HEK293 (cell line): ENCODE data around the gene TNFRSF6B.

ENCODE experiments used
- HOXC10 ChIP-seq: sonication (generic); formaldehyde crosslinking; IDR thresholded peaks from 2 replicates; pipeline ENCODE4 v1.8.1; 2023; ENCODE audit warnings: mild to moderate bottlenecking, missing genetic modification reagents
- KLF16 ChIP-seq: fragments of 450-650 bp; formaldehyde crosslinking; IDR thresholded peaks from 2 replicates; pipeline ENCODE4 v1.5.1; 2017; ENCODE audit warnings: missing biosample characterization, missing genetic modification characterization
- KLF17 ChIP-seq: fragments of 450-650 bp; formaldehyde crosslinking; IDR thresholded peaks from 2 replicates; pipeline ENCODE4 v1.5.1; 2016; ENCODE audit warnings: missing biosample characterization, missing genetic modification characterization
- REPIN1 ChIP-seq: fragments of 450-650 bp; formaldehyde crosslinking; IDR thresholded peaks from 2 replicates; pipeline ENCODE4 v1.5.1; 2017; ENCODE audit warnings: missing biosample characterization, missing genetic modification characterization, low read depth
- REST ChIP-seq: fragments of 450-650 bp; formaldehyde crosslinking; IDR thresholded peaks from 2 replicates; pipeline ENCODE4 v1.5.1; 2016; ENCODE audit warnings: missing biosample characterization, missing genetic modification characterization
- SP3 ChIP-seq: fragments of 450-650 bp; formaldehyde crosslinking; IDR thresholded peaks from 2 replicates; pipeline ENCODE4 v1.5.1; 2016; ENCODE audit warnings: missing biosample characterization, missing genetic modification characterization
- ZBTB10 ChIP-seq: fragments of 450-650 bp; formaldehyde crosslinking; IDR thresholded peaks from 2 replicates; pipeline ENCODE4 v1.5.1; 2016; ENCODE audit warnings: missing biosample characterization, missing genetic modification characterization
- ZNF138 ChIP-seq: fragments of 450-650 bp; formaldehyde crosslinking; IDR thresholded peaks from 2 replicates; pipeline ENCODE4 v1.5.1; 2016; ENCODE audit warnings: missing biosample characterization, missing genetic modification characterization, borderline replicate concordance
- ZNF140 ChIP-seq: fragments of 450-650 bp; formaldehyde crosslinking; IDR thresholded peaks from 2 replicates; pipeline ENCODE4 v1.5.1; 2016; ENCODE audit warnings: missing biosample characterization, missing genetic modification characterization
- ZNF155 ChIP-seq: fragments of 450-650 bp; formaldehyde crosslinking; IDR thresholded peaks from 2 replicates; pipeline ENCODE4 v1.5.1; 2016; ENCODE audit warnings: missing biosample characterization, missing genetic modification characterization
- ZNF169 ChIP-seq: fragments of 450-650 bp; formaldehyde crosslinking; IDR thresholded peaks from 2 replicates; pipeline ENCODE4 v1.5.1; 2016; ENCODE audit warnings: missing biosample characterization, missing genetic modification characterization
- ZNF184 ChIP-seq: fragments of 450-650 bp; IDR thresholded peaks from 2 replicates; pipeline ENCODE4 v1.5.1; 2018; ENCODE audit warnings: missing biosample characterization, mild to moderate bottlenecking, missing genetic modification characterization
- ZNF19 ChIP-seq: fragments of 450-650 bp; formaldehyde crosslinking; IDR thresholded peaks from 2 replicates; pipeline ENCODE4; 2016; ENCODE audit warnings: missing biosample characterization, missing genetic modification characterization, low read depth
- ZNF23 ChIP-seq: fragments of 450-650 bp; formaldehyde crosslinking; IDR thresholded peaks from 2 replicates; pipeline ENCODE4 v1.5.1; 2016; ENCODE audit warnings: missing biosample characterization, missing genetic modification characterization, borderline replicate concordance
- ZNF24 ChIP-seq: fragments of 450-650 bp; formaldehyde crosslinking; IDR thresholded peaks from 2 replicates; pipeline ENCODE4 v1.5.1; 2016; ENCODE audit warnings: missing biosample characterization, missing genetic modification characterization
- ZNF248 ChIP-seq: fragments of 450-650 bp; formaldehyde crosslinking; IDR thresholded peaks from 2 replicates; pipeline ENCODE4 v1.5.1; 2017; ENCODE audit warnings: missing biosample characterization, missing genetic modification characterization
- ZNF350 ChIP-seq: fragments of 450-650 bp; formaldehyde crosslinking; IDR thresholded peaks from 2 replicates; pipeline ENCODE4 v1.5.0; 2017; ENCODE audit warnings: missing biosample characterization, mild to moderate bottlenecking, missing genetic modification characterization
- ZNF416 ChIP-seq: fragments of 450-650 bp; formaldehyde crosslinking; IDR thresholded peaks from 2 replicates; pipeline ENCODE4 v1.5.1; 2016; ENCODE audit warnings: missing biosample characterization, missing genetic modification characterization
- ZNF501 ChIP-seq: fragments of 450-650 bp; formaldehyde crosslinking; IDR thresholded peaks from 2 replicates; pipeline ENCODE4 v1.5.1; 2016; ENCODE audit warnings: missing biosample characterization, missing genetic modification characterization
- ZNF510 ChIP-seq: fragments of 450-650 bp; formaldehyde crosslinking; IDR thresholded peaks from 2 replicates; pipeline ENCODE4 v1.5.1; 2018; ENCODE audit warnings: mild to moderate bottlenecking, missing genetic modification characterization, missing biosample characterization; ENCODE audit not compliant: insufficient replicate concordance
- ZNF548 ChIP-seq: fragments of 450-650 bp; formaldehyde crosslinking; IDR thresholded peaks from 2 replicates; pipeline ENCODE4 v1.5.1; 2016; ENCODE audit warnings: missing biosample characterization, missing genetic modification characterization
- ZNF596 ChIP-seq: fragments of 450-650 bp; IDR thresholded peaks from 2 replicates; pipeline ENCODE4 v1.5.0; 2018; ENCODE audit warnings: missing biosample characterization, mild to moderate bottlenecking, missing genetic modification characterization, moderate library complexity
- ZNF654 ChIP-seq: fragments of 450-650 bp; formaldehyde crosslinking; IDR thresholded peaks from 2 replicates; pipeline ENCODE4 v1.5.1; 2016; ENCODE audit warnings: low read depth, missing biosample characterization, missing genetic modification characterization
- ZNF658 ChIP-seq: fragments of 450-650 bp; formaldehyde crosslinking; IDR thresholded peaks from 2 replicates; pipeline ENCODE4; 2016; ENCODE audit warnings: missing biosample characterization, missing genetic modification characterization
- ZNF660 ChIP-seq: fragments of 450-650 bp; IDR thresholded peaks from 2 replicates; pipeline ENCODE4 v1.5.1; 2018; ENCODE audit warnings: missing biosample characterization, mild to moderate bottlenecking, missing genetic modification characterization
- ZNF704 ChIP-seq: fragments of 450-650 bp; formaldehyde crosslinking; IDR thresholded peaks from 2 replicates; pipeline ENCODE4 v1.5.1; 2016; ENCODE audit warnings: missing biosample characterization, missing genetic modification characterization
- ZSCAN23 ChIP-seq: fragments of 450-650 bp; formaldehyde crosslinking; IDR thresholded peaks from 2 replicates; pipeline ENCODE4 v1.5.1; 2016; ENCODE audit warnings: missing biosample characterization, missing genetic modification characterization
- ZXDB ChIP-seq: fragments of 450-650 bp; formaldehyde crosslinking; IDR thresholded peaks from 2 replicates; pipeline ENCODE4 v1.5.1; 2016; ENCODE audit warnings: missing biosample characterization, missing genetic modification characterization
- TF ChIP-seq, protein P1 (sequence below): fragments of 450-650 bp; formaldehyde crosslinking; IDR thresholded peaks from 2 replicates; pipeline ENCODE4 v1.5.1; 2016; ENCODE audit warnings: missing biosample characterization, missing genetic modification characterization
- TF ChIP-seq, protein P2 (sequence below): fragments of 450-650 bp; formaldehyde crosslinking; IDR thresholded peaks from 2 replicates; pipeline ENCODE4 v1.5.1; 2016; ENCODE audit warnings: missing biosample characterization, missing genetic modification characterization

The TNFRSF6B gene

GRCh38 chr20:63740627-63741353, 44.3 kb downstream of the TNFRSF6B start (continued):
- TF ChIP-seq ZNF596 (no peak), HOXC10 (CRISPR knock-in tag) (no peak), ZNF23 (no peak), ZNF138 (tag by site-specific recombination) (no peak), KLF16 (tag by site-specific recombination) (peak; percentile 90), ZNF248 (tag by site-specific recombination) (no peak), ZNF350 (tag by site-specific recombination) (no peak), REST (tag by site-specific recombination) (no peak), ZNF169 (no peak), ZNF704 (tag by site-specific recombination) (no peak), ZNF501 (no peak), ZNF548 (tag by site-specific recombination) (no peak), ZNF184 (no peak), ZSCAN23 (no peak), ZNF510 (no peak), ZNF416 (tag by site-specific recombination) (no peak), ZNF155 (tag by site-specific recombination) (no peak), KLF17 (tag by site-specific recombination) (no peak; the same call in 1 of the 2 replicates), ZNF19 (tag by site-specific recombination) (no peak), REPIN1 (tag by site-specific recombination) (no peak), ZNF658 (tag by site-specific recombination) (no peak), ZNF140 (no peak), ZBTB10 (tag by site-specific recombination) (peak; percentile 83), ZNF24 (tag by site-specific recombination) (no peak), ZNF660 (tag by site-specific recombination) (no peak), ZNF654 (tag by site-specific recombination) (no peak), ZXDB (peak; percentile 84), SP3 (peak; percentile 66)
- TF ChIP-seq, protein P1, sequence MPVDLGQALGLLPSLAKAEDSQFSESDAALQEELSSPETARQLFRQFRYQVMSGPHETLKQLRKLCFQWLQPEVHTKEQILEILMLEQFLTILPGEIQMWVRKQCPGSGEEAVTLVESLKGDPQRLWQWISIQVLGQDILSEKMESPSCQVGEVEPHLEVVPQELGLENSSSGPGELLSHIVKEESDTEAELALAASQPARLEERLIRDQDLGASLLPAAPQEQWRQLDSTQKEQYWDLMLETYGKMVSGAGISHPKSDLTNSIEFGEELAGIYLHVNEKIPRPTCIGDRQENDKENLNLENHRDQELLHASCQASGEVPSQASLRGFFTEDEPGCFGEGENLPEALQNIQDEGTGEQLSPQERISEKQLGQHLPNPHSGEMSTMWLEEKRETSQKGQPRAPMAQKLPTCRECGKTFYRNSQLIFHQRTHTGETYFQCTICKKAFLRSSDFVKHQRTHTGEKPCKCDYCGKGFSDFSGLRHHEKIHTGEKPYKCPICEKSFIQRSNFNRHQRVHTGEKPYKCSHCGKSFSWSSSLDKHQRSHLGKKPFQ (tag by site-specific recombination) = peak; percentile 10; the same call in 1 of the 2 replicates
- TF ChIP-seq, protein P2, sequence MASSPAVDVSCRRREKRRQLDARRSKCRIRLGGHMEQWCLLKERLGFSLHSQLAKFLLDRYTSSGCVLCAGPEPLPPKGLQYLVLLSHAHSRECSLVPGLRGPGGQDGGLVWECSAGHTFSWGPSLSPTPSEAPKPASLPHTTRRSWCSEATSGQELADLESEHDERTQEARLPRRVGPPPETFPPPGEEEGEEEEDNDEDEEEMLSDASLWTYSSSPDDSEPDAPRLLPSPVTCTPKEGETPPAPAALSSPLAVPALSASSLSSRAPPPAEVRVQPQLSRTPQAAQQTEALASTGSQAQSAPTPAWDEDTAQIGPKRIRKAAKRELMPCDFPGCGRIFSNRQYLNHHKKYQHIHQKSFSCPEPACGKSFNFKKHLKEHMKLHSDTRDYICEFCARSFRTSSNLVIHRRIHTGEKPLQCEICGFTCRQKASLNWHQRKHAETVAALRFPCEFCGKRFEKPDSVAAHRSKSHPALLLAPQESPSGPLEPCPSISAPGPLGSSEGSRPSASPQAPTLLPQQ = no peak
